HG02759 (cell line): ENCODE measurements around the gene DOP1A.

Source experiments
- ATAC-seq: cut with Tn5 transposase; IDR thresholded peaks from one replicate; pipeline ENCODE4 v1.9.1; 2021; ENCODE audit warnings: mild to moderate bottlenecking, moderate library complexity; ENCODE audit not compliant: unreplicated experiment

The DOP1A gene

DNA sequence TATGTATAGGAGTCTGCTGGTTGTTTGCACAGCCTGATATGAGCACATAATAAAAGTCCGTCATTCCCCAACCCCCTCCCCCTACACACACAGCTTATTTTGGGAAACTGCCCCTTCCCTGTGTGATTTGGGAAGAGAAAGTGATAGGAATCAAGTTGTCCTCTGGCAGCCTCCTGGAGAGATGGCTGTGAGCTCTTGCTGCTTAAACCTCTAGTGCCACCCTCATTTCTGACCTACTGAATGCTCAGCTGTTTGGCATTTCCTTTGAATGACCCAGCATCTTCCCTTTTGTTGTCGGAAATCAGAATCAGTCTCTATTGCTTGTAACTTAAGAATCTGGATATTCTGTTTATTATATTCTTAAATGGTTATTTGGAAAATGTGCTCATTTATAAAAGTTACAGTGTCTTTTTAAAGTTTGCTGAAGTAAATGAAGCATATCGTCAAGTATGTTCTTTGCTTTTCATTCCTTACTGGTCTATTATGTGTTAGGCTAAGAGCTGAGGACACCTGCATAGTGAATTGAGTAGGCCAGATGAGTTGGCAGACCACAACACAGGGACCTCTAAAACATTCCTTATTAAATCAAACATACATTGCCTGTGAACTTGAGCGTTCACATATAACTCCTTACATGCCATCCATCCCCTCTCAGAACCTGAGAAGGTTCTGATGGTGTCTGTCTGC lies 131.2 kb downstream of the DOP1A start:
- no peak for ATAC-seq

GRCh38 chr6:83199173-83199862 lies 131.8 kb downstream of the DOP1A start:
- peak; percentile 75 for ATAC-seq

DNA sequence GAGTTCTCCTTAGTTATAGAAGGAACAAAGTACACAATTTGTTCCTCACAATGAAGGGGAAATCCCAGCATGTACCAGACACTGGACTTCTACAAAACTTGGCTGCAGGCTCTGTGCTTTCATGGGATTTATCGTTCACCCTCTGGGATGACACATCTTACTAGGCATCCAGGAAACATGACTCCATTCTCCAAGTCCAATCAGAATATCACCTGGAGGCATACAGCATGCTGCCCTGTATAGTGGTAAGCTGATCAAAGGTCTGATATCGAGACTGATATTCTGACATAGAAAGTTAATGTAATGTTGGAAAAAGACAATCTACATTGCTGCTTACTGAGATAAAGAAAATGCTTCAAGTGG lies 132.4 kb downstream of the DOP1A start:
- no peak for ATAC-seq

GRCh38 chr6:83202031-83202430 lies 134.6 kb downstream of the DOP1A start:
- ATAC-seq = no peak

- peak; percentile 100 for ATAC-seq
Measured at GRCh38 chr6:83215131-83216047, 147.9 kb downstream of the DOP1A start.

- ATAC-seq = no peak
Measured at GRCh38 chr6:83216806-83217205, 149.3 kb downstream of the DOP1A start.
